GM12875 (cell line): ENCODE results near the gene MYO9A.

Source experiments
- H3K4me3 ChIP-seq: one replicate; pipeline ENCODE4 v1.5.1; 2011; ENCODE audit warnings: low read depth, low read length, control low read depth
- TF ChIP-seq, protein P1 (sequence below): IDR thresholded peaks from 2 replicates; pipeline ENCODE4 v1.5.1; 2011; ENCODE audit warnings: low read depth, mild to moderate bottlenecking, control low read depth, inconsistent platforms, low read length, moderate library complexity, borderline replicate concordance; ENCODE audit not compliant: insufficient read depth

MYO9A gene

DNA sequence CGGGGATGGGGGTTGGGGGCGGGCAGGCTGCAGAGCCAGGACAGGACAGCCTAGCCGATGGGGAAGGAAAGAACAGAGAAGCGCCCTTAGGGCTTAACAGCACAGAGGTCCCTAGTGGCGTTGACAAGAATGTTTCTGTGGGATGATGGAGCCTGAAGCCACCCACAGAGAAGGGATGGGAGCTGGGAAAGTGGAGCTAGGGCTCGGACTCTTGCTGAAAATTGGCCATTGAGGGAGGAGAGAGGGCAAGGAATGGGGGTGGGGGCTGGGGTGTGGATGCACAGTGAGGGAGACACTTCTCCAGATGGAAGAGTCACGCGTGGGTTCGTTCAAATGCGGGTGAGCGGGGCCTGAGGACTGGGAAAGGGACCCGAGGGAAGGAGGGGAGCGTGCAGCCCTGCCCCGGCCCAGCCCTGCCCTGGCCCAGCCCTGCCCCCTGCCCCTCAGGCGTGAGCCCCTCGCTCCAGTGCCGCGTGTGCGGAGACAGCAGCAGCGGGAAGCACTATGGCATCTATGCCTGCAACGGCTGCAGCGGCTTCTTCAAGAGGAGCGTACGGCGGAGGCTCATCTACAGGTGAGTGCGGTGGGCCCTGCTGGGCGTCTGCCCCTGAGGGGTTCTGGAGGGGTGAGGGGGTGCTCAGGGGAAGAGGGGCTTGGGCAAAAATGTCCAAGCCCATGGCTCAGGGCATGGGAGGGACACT lies 306.8 kb downstream of the MYO9A start:
- no peak overlapping the region for H3K4me3 ChIP-seq
- TF ChIP-seq, protein P1, sequence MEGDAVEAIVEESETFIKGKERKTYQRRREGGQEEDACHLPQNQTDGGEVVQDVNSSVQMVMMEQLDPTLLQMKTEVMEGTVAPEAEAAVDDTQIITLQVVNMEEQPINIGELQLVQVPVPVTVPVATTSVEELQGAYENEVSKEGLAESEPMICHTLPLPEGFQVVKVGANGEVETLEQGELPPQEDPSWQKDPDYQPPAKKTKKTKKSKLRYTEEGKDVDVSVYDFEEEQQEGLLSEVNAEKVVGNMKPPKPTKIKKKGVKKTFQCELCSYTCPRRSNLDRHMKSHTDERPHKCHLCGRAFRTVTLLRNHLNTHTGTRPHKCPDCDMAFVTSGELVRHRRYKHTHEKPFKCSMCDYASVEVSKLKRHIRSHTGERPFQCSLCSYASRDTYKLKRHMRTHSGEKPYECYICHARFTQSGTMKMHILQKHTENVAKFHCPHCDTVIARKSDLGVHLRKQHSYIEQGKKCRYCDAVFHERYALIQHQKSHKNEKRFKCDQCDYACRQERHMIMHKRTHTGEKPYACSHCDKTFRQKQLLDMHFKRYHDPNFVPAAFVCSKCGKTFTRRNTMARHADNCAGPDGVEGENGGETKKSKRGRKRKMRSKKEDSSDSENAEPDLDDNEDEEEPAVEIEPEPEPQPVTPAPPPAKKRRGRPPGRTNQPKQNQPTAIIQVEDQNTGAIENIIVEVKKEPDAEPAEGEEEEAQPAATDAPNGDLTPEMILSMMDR, result no peak

DNA sequence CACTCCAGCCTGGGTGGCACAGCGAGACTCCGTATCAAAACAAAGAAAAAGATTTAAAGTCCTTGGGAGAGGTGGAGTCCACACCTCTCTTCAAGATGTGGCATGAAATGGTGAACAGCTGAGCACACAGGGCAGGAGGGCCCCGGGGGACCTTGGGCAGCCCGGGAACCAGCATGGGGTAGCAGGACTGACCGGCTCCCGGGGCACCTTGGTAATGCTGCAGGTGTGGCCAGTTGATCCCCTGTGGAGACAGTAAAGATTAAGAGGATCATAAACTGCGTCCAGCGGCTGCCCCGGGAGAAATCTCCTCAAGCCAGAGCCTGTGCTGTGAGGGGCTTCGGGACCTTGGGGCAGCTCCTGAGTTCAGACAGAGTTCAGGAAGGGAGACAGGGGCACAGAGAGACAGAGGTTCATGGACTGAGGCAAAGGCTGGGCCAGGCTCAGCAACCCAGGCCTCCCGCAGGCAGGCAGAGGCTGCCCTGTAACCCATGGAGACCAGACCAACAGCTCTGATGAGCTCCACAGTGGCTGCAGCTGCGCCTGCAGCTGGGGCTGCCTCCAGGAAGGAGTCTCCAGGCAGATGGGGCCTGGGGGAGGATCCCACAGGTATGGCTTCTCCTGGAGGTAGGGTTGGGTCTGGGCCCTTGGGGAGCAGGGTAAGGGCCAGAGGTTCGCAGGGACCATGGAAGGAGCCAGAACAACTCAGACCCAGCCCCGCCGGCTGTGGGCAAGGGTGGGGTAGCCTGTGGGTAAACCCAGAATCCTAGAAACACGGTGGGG lies 307.5 kb downstream of the MYO9A start, which contains the start of gene NR2E3:
NR2E3 (plus strand) TSS at position 299 of the 780 bp plus-strand sequence; CDS start at position 489, 190 bp downstream.
- TF ChIP-seq, protein P1, result no peak
- no peak within 1 kb of the TSS for H3K4me3 ChIP-seq

DNA sequence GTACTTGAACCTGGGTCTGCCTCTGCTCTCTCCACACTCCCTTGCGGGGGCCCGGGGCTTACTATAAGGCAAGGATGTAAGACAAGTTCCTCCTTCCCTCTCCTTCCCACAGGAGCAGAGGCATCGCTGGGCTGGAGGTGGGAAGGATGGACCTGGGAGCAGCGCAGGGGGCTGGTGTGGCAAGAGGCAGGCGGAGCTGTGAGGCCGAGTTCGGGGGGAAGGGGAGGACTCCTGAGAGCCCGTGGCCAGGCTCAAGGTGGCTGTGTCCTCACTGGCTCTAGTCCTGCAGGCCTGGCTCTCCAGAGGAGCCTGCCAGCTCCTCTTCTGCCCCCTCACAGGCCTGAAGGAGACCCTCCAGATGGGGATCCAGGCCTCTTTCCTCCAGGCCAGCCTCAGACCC lies 308.6 kb downstream of the MYO9A start:
- TF ChIP-seq, protein P1, result no peak
- H3K4me3 ChIP-seq, result no peak overlapping the region

DNA sequence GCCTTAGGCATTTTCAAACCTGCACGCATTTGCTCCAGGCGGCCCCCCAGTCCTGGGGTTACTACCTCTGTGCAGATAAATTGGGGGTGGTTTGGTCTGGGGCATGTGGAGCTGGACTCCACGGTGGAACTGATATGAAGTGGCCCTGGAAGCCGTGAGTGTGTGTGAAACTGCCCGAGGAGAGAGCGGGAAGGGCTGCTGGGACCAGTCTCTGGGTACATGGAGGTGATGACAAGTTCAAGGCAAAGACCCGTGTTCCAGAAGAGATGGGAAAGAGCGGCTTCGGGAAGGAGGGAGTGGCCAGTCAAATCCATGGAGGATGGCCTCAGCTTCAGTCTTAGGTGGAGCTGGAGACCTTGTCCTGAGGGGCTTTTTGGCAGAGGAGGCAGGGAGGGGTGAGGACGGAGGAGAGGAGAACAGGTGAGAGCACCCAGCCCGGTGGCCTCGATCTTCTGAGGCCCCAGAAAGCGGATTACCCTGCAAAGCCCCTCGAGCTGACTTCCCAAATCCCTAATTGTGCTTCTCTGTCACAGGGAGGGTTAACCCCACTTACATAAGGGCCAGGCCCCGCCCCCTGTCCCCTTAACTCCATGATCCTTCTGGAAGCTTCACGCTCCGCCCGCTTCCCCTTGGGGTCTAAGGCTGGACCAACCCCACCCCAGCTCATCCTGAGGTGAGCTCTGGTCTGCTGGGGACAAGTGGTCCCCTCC lies 309.5 kb downstream of the MYO9A start:
- no peak overlapping the region for H3K4me3 ChIP-seq

DNA sequence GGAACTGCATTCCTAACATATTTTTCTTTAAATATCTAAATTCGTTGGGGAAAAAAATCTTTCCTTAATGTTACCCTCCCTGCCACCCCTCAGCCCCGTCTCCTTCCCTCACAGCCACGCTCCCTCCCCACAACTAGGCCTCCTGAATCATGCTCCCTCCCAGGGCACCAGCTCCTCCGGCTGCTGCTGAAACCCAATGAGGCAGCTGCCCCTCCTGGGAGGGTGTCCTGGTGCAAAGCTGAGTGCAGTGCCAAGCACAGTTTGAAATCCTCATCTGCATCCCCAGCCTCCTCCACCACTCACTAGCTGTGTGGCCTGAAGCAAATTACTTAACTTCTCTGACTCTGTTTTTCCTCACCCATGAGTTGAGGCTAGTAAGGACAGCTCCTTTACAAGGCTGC lies 310.3 kb downstream of the MYO9A start:
- TF ChIP-seq, protein P1, result no peak
- no peak overlapping the region for H3K4me3 ChIP-seq

More for the DNA sequence above, 309.5 kb downstream of the MYO9A start:
- TF ChIP-seq, protein P1, result no peak

DNA sequence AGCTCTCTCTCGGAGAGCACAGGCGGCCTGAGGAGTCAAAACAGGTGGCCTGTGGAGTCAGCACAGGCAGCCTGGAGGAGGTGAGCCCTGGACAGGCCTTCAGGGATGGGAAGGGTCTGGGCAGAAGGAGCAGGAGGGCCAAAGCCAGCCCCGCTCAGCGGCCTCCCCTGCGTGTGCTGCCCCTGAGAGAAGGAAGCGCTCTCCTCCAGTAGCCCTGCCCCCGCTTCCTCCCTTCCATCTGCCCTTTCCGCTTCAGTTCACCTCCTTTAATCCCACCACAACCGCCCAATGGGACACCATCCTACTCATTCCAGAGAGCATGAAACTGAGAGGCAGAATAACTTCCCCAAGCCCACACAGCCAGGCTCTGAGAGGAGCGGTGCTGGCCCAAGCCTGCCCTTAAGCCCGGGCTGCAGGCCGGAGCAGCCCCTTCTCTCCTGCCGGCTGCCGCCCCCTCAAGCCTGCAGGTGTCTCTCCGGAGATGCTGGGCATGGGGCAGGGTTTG lies 310.8 kb downstream of the MYO9A start:
- TF ChIP-seq, protein P1, result no peak

More for the DNA sequence above, 310.8 kb downstream of the MYO9A start:
- H3K4me3 ChIP-seq, result no peak overlapping the region
